ENCODE data around the gene MKRN2. TPM values are rescaled to one million over a fixed set of nuclear protein-coding genes. Genes with fewer than 3 reads are reported as not detected.

MKRN2 gene
- polyA plus RNA-seq, 1 experiment: 62.3 TPM

- H3K4me3 ChIP-seq (ENCODE audit: low read depth, low read length): no peak overlapping the region
- CTCF ChIA-PET: interaction anchor here (0.6 to 2.6 kb wide), 4 partner anchors 8 to 473 kb away, joined by 3 to 13 read pairs (median 3); no protein-coding TSS in a partner anchor
- no peaks in the 10 kb centered on the region for H3K9me3 ChIP-seq (ENCODE audit: control insufficient read depth, insufficient read depth, low read length)
- no peaks in the 10 kb centered on the region for H3K27me3 ChIP-seq (ENCODE audit: control insufficient read depth, insufficient read depth, low read length)
- no peak for TF ChIP-seq CTCF (IDR thresholded peaks at IDR 0.05; ENCODE audit: low read depth, low read length)
- POLR2A ChIA-PET: interaction anchor here (1.1 kb wide), 1 partner anchor 56 kb away, joined by 4 read pairs; the partner anchor contains the start of gene RAF1
- no peak for DNase-seq (ENCODE audit: low read depth, low spot score)
- H3K27ac ChIP-seq (ENCODE audit: low read depth, low read length): peak overlapping the region; percentile 47
Measured at GRCh38 chr3:12608376-12608775, 51.5 kb downstream of the MKRN2 start.

- CTCF ChIA-PET: no interaction called here
Measured at GRCh38 chr3:12611117-12611516, 54.2 kb downstream of the MKRN2 start.

GRCh38 chr3:12612514-12613226 lies 55.8 kb downstream of the MKRN2 start:
- H3K27ac ChIP-seq (ENCODE audit: low read depth, low read length): no peak overlapping the region
- no peak for TF ChIP-seq CTCF (IDR thresholded peaks at IDR 0.05; ENCODE audit: low read depth, low read length)
- no peak overlapping the region for H3K4me3 ChIP-seq (ENCODE audit: low read depth, low read length)
- H3K9me3 ChIP-seq (ENCODE audit: control insufficient read depth, insufficient read depth, low read length): no peaks in the 10 kb centered on the region
- CTCF ChIA-PET: no interaction called here
- POLR2A ChIA-PET: no interaction called here
- H3K27me3 ChIP-seq (ENCODE audit: control insufficient read depth, insufficient read depth, low read length): no peaks in the 10 kb centered on the region
- no peak for DNase-seq (ENCODE audit: low read depth, low spot score)

More at GRCh38 chr3:12611117-12611516, 54.2 kb downstream of the MKRN2 start:
- no peak for DNase-seq (ENCODE audit: low read depth, low spot score)
- Histone ChIP-seq H3K27ac (ENCODE audit: low read depth, low read length) (no peak overlapping the region), H3K27me3 (ENCODE audit: control insufficient read depth, insufficient read depth, low read length) (no peaks in the 10 kb centered on the region), H3K9me3 (ENCODE audit: control insufficient read depth, insufficient read depth, low read length) (no peaks in the 10 kb centered on the region), H3K4me3 (ENCODE audit: low read depth, low read length) (no peak overlapping the region)
- POLR2A ChIA-PET: no interaction called here
- no peak for TF ChIP-seq CTCF (IDR thresholded peaks at IDR 0.05; ENCODE audit: low read depth, low read length)

GRCh38 chr3:12613250-12613649 lies 56.4 kb downstream of the MKRN2 start:
- no peak for TF ChIP-seq CTCF (IDR thresholded peaks at IDR 0.05; ENCODE audit: low read depth, low read length)
- H3K27ac ChIP-seq (ENCODE audit: low read depth, low read length): no peak overlapping the region
- CTCF ChIA-PET: interaction anchor here (0.6 kb wide), 1 partner anchor 135 kb away, joined by 5 read pairs; no protein-coding TSS in a partner anchor
- no peak overlapping the region for H3K4me3 ChIP-seq (ENCODE audit: low read depth, low read length)
- H3K9me3 ChIP-seq (ENCODE audit: control insufficient read depth, insufficient read depth, low read length): no peaks in the 10 kb centered on the region
- no peak for DNase-seq (ENCODE audit: low read depth, low spot score)
- POLR2A ChIA-PET: no interaction called here
- H3K27me3 ChIP-seq (ENCODE audit: control insufficient read depth, insufficient read depth, low read length): no peaks in the 10 kb centered on the region

GRCh38 chr3:12615266-12615665 lies 58.4 kb downstream of the MKRN2 start:
- H3K9me3 ChIP-seq (ENCODE audit: control insufficient read depth, insufficient read depth, low read length): no peaks in the 10 kb centered on the region
- no peak overlapping the region for H3K4me3 ChIP-seq (ENCODE audit: low read depth, low read length)
- ChIA-PET CTCF (interaction anchor here (0.6 kb wide), 1 partner anchor 37 kb away, joined by 6 read pairs; no protein-coding TSS in a partner anchor), POLR2A (no interaction called here)
- no peak overlapping the region for H3K27ac ChIP-seq (ENCODE audit: low read depth, low read length)
- DNase-seq (ENCODE audit: low read depth, low spot score): no peak
- H3K27me3 ChIP-seq (ENCODE audit: control insufficient read depth, insufficient read depth, low read length): no peaks in the 10 kb centered on the region
- no peak for TF ChIP-seq CTCF (IDR thresholded peaks at IDR 0.05; ENCODE audit: low read depth, low read length)
